ENCODE data around the gene KIF2C. TPM values are rescaled to one million over a fixed set of nuclear protein-coding genes. Genes with fewer than 3 reads are reported as not detected.
"Not testable (repeated sequence)": the region's sequence is repeated elsewhere in the genome, so short reads cannot be mapped to it uniquely, and the experiment has no call there.

Gene KIF2C
- total and polyA plus RNA-seq, 2 donors (not counting 1 experiment from before 2014, with no cell fraction given) = 9.2 to 9.9 TPM

DNA sequence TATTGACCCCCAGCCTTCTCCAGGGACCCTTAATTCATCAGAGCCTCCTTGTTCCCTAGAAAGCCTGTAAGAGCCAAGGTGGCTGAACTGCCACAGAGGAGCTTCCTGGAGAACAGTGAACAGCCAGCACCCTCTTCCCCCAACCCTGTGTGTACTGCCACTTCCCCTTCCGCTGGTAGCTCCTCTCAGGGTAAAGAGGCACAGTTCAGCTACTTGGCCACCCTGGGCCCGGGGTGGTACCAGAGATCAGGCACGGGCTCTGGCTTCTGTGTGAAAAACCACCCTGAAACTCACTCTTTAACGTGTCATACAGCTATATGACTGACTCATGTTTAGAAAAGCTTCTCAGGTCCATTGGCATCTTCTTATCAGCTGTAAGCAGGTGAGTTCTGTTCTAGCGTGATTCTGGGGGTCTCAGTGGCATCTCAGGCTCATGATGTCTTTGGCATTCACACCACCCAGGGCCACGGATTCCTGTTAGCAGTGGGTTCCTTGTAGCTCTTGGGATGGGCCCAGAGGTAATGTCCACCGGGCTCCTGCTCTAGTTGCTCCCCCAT is 42.8 kb upstream of the KIF2C start:
- H3K36me3 ChIP-seq (ENCODE audit: control insufficient read depth, insufficient read depth, low read length) = no peaks in the 10 kb centered on the region
- H2AFZ ChIP-seq (ENCODE audit: low read length) = no peak overlapping the region
- no peak overlapping the region for H3K27ac ChIP-seq (ENCODE audit: insufficient read depth, low read length)
- H3K4me1 ChIP-seq (ENCODE audit: control insufficient read depth, extremely low read depth, insufficient read depth, low read length) = no peaks in the 10 kb centered on the region
- no peak overlapping the region for H3K9ac ChIP-seq (ENCODE audit: insufficient read depth, low read length)
- no peaks in the 10 kb centered on the region for H3K9me3 ChIP-seq (ENCODE audit: control insufficient read depth, insufficient read depth, low read depth, low read length)
- no peak overlapping the region for H3K4me3 ChIP-seq (replicated peaks in 1 of 4; ENCODE audit: control extremely low read depth in 1 of 4, insufficient read depth in 1 of 4, low read depth in 3 of 4, low read length in 4 of 4)
- no peak for DNase-seq (ENCODE audit: low read depth in 2 of 2)
- H3K79me2 ChIP-seq (ENCODE audit: control insufficient read depth, insufficient read depth, low read length) = no peaks in the 10 kb centered on the region
- H4K20me1 ChIP-seq (ENCODE audit: control insufficient read depth, extremely low read depth, insufficient read depth, low read length) = no peaks in the 10 kb centered on the region
- no peak overlapping the region for H3K4me2 ChIP-seq (ENCODE audit: extremely low read depth, insufficient read depth, low read length)
- TF ChIP-seq EZH2 (IDR thresholded peaks at IDR 0.05; ENCODE audit: low read length, missing control alignments) = no peak
- TF ChIP-seq, protein P1, sequence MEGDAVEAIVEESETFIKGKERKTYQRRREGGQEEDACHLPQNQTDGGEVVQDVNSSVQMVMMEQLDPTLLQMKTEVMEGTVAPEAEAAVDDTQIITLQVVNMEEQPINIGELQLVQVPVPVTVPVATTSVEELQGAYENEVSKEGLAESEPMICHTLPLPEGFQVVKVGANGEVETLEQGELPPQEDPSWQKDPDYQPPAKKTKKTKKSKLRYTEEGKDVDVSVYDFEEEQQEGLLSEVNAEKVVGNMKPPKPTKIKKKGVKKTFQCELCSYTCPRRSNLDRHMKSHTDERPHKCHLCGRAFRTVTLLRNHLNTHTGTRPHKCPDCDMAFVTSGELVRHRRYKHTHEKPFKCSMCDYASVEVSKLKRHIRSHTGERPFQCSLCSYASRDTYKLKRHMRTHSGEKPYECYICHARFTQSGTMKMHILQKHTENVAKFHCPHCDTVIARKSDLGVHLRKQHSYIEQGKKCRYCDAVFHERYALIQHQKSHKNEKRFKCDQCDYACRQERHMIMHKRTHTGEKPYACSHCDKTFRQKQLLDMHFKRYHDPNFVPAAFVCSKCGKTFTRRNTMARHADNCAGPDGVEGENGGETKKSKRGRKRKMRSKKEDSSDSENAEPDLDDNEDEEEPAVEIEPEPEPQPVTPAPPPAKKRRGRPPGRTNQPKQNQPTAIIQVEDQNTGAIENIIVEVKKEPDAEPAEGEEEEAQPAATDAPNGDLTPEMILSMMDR (conservative IDR thresholded peaks at IDR 0.05 in 1 of 2, IDR thresholded peaks at IDR 0.05 in 1 of 2; ENCODE audit: low read depth in 1 of 2, low read length in 2 of 2) = no peak
- H3K27me3 ChIP-seq (ENCODE audit: control insufficient read depth, insufficient read depth, low read length) = no peaks in the 10 kb centered on the region

DNA sequence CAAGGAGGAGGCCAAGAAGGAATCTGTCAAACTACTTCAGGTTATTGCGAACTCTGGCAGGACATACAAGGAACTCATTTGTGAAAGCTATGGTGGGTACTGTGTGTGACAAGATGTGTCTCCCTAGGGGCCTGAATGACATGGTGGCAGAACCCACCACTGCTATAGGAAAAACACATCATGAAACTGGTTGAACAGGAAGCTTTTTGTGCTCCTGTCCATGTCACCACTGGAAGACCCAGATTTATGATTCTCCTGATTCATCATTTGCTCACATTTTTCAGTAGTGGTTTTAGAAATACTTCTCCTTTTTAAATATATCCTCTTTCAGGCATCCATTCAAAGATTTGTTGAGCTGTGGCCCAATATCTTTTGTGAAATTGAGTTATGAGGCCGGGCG is 41.5 kb upstream of the KIF2C start:
- Histone ChIP-seq H3K4me1 (ENCODE audit: control insufficient read depth, extremely low read depth, insufficient read depth, low read length) (no peaks in the 10 kb centered on the region), H3K27me3 (ENCODE audit: control insufficient read depth, insufficient read depth, low read length) (no peaks in the 10 kb centered on the region), H2AFZ (ENCODE audit: low read length) (no peak overlapping the region), H3K9ac (ENCODE audit: insufficient read depth, low read length) (no peak overlapping the region), H3K79me2 (ENCODE audit: control insufficient read depth, insufficient read depth, low read length) (no peaks in the 10 kb centered on the region), H3K27ac (ENCODE audit: insufficient read depth, low read length) (no peak overlapping the region), H4K20me1 (ENCODE audit: control insufficient read depth, extremely low read depth, insufficient read depth, low read length) (no peaks in the 10 kb centered on the region), H3K4me3 (replicated peaks in 1 of 4; ENCODE audit: control extremely low read depth in 1 of 4, insufficient read depth in 1 of 4, low read depth in 3 of 4, low read length in 4 of 4) (no peak overlapping the region), H3K36me3 (ENCODE audit: control insufficient read depth, insufficient read depth, low read length) (no peaks in the 10 kb centered on the region), H3K4me2 (ENCODE audit: extremely low read depth, insufficient read depth, low read length) (no peak overlapping the region), H3K9me3 (ENCODE audit: control insufficient read depth, insufficient read depth, low read depth, low read length) (no peaks in the 10 kb centered on the region)
- TF ChIP-seq, protein P1 (conservative IDR thresholded peaks at IDR 0.05 in 1 of 2, IDR thresholded peaks at IDR 0.05 in 1 of 2; ENCODE audit: low read depth in 1 of 2, low read length in 2 of 2) = no peak
- TF ChIP-seq EZH2 (IDR thresholded peaks at IDR 0.05; ENCODE audit: low read length, missing control alignments) = no peak
- DNase-seq (ENCODE audit: low read depth in 2 of 2) = no peak

DNA sequence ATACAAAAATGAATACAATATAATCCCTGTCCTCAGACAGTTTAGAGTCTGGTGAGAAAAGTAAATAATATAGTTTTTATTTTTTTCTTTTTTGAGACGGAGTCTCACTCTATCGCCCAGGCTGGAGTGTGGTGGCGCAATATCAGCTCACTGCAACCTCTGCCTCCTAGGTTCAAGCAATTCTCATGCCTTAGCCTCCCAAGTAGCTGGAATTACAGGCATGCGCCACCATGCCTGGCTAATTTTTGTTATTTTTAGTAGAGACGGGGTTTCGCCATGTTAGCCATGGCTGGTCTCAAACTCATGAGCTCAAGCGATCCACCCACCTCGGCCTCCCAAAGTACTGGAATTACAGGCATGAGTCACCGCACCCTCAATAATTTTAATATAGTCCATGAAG is 40.3 kb upstream of the KIF2C start:
- not testable (repeated sequence) for H2AFZ ChIP-seq (ENCODE audit: low read length); H3K27me3 ChIP-seq (ENCODE audit: control insufficient read depth, insufficient read depth, low read length); H3K9ac ChIP-seq (ENCODE audit: insufficient read depth, low read length); H3K4me2 ChIP-seq (ENCODE audit: extremely low read depth, insufficient read depth, low read length); H4K20me1 ChIP-seq (ENCODE audit: control insufficient read depth, extremely low read depth, insufficient read depth, low read length); H3K27ac ChIP-seq (ENCODE audit: insufficient read depth, low read length); DNase-seq (ENCODE audit: low read depth in 2 of 2); H3K4me1 ChIP-seq (ENCODE audit: control insufficient read depth, extremely low read depth, insufficient read depth, low read length); H3K79me2 ChIP-seq (ENCODE audit: control insufficient read depth, insufficient read depth, low read length); H3K36me3 ChIP-seq (ENCODE audit: control insufficient read depth, insufficient read depth, low read length); H3K9me3 ChIP-seq (ENCODE audit: control insufficient read depth, insufficient read depth, low read depth, low read length); H3K4me3 ChIP-seq (replicated peaks in 1 of 4; ENCODE audit: control extremely low read depth in 1 of 4, insufficient read depth in 1 of 4, low read depth in 3 of 4, low read length in 4 of 4)
